Neural progenitor cell (in vitro differentiated cells): ENCODE data around the gene PODXL2. TPM values are rescaled to one million over a fixed set of nuclear protein-coding genes. Genes with fewer than 3 reads are reported as not detected.

ENCODE experiments used
- DNase-seq: peaks from one replicate; pipeline ENCODE4 v3.0.0-alpha.2; 2016; ENCODE audit warnings: low spot score
- H2AFZ ChIP-seq: fragments of 200-600 bp; sonication (generic); replicated peaks from 2 replicates; pipeline ENCODE4 v1.6.1; 2016; ENCODE audit warnings: antibody characterized with exemption
- H3F3A ChIP-seq: fragments of 200-600 bp; sonication (generic); 2 replicates; pipeline ENCODE4 v1.6.1; 2016; ENCODE audit warnings: antibody characterized with exemption, low read depth
- H3K27ac ChIP-seq: fragments of 200-600 bp; sonication (generic); 2 replicates; pipeline ENCODE4 v1.5.1; 2016; ENCODE audit warnings: mild to moderate bottlenecking
- H3K27me3 ChIP-seq: fragments of 200-600 bp; sonication (generic); 2 replicates; pipeline ENCODE4 v1.6.1; 2016; ENCODE audit warnings: mild to moderate bottlenecking, moderate library complexity
- H3K36me3 ChIP-seq: fragments of 200-600 bp; sonication (generic); 2 replicates; pipeline ENCODE4 v1.5.1; 2016
- H3K4me1 ChIP-seq: fragments of 200-600 bp; sonication (generic); 2 replicates; pipeline ENCODE4 v1.6.1; 2016; ENCODE audit warnings: mixed run types
- H3K4me2 ChIP-seq: fragments of 200-600 bp; sonication (generic); 2 replicates; pipeline ENCODE4 v1.6.1; 2016
- H3K4me3 ChIP-seq: fragments of 200-600 bp; sonication (generic); 2 replicates; pipeline ENCODE4 v1.5.1; 2016
- H3K79me2 ChIP-seq: fragments of 200-600 bp; sonication (generic); 2 replicates; pipeline ENCODE4 v1.6.1; 2016; ENCODE audit warnings: low read depth
- H3K9ac ChIP-seq: fragments of 200-600 bp; sonication (generic); 2 replicates; pipeline ENCODE4 v1.6.1; 2016
- H3K9me3 ChIP-seq: fragments of 200-600 bp; sonication (generic); 2 replicates; pipeline ENCODE4 v1.5.1; 2016; ENCODE audit warnings: low read depth
- H4K20me1 ChIP-seq: fragments of 200-600 bp; sonication (generic); 2 replicates; pipeline ENCODE4 v1.6.1; 2016; ENCODE audit warnings: low read depth
- H3K27ac Mint-ChIP-seq: 3 replicates; pipeline ENCODE4 v1.8.0; 2021; ENCODE audit warnings: mixed read lengths
- H3K27me3 Mint-ChIP-seq: 2 replicates; pipeline ENCODE4 v1.8.0; 2022; ENCODE audit warnings: low read depth, mild to moderate bottlenecking, inconsistent platforms, moderate library complexity, mixed read lengths; ENCODE audit not compliant: insufficient read depth
- H3K36me3 Mint-ChIP-seq: 3 replicates; pipeline ENCODE4 v1.8.0; 2021; ENCODE audit warnings: mixed read lengths
- H3K4me1 Mint-ChIP-seq: 3 replicates; pipeline ENCODE4 v1.8.0; 2021; ENCODE audit warnings: mixed read lengths
- H3K4me3 Mint-ChIP-seq: 3 replicates; pipeline ENCODE4 v1.8.0; 2021; ENCODE audit warnings: mild to moderate bottlenecking, moderate library complexity, mixed read lengths
- H3K9me3 Mint-ChIP-seq: 3 replicates; pipeline ENCODE4 v1.8.0; 2020; ENCODE audit warnings: mixed read lengths
- EZH2 ChIP-seq: fragments of 200-600 bp; sonication (generic); IDR thresholded peaks from 2 replicates; pipeline ENCODE4 v1.6.1; 2017; ENCODE audit warnings: antibody characterized with exemption, mild to moderate bottlenecking, moderate library complexity
- EZH2phosphoT487 ChIP-seq: fragments of 200-600 bp; sonication (generic); IDR thresholded peaks from 2 replicates; pipeline ENCODE4 v1.6.1; 2017; ENCODE audit warnings: antibody characterized with exemption
- total RNA-seq: library from RNA; depleted of rRNA; stranded (reverse); fragments of >200 nt; gene quantifications from 2 replicates; pipeline ENCODE4 v1.2.3, GENCODE V29; 2015; ENCODE audit warnings: low replicate concordance
- TF ChIP-seq, protein P1 (sequence below): fragments of 200-600 bp; sonication (generic); IDR thresholded peaks from 2 replicates; pipeline ENCODE4 v1.5.1; 2017; ENCODE audit warnings: antibody characterized with exemption, mild to moderate bottlenecking

Gene PODXL2
- total RNA-seq, 1 donor from 2014 or later = 18.4 TPM

DNA sequence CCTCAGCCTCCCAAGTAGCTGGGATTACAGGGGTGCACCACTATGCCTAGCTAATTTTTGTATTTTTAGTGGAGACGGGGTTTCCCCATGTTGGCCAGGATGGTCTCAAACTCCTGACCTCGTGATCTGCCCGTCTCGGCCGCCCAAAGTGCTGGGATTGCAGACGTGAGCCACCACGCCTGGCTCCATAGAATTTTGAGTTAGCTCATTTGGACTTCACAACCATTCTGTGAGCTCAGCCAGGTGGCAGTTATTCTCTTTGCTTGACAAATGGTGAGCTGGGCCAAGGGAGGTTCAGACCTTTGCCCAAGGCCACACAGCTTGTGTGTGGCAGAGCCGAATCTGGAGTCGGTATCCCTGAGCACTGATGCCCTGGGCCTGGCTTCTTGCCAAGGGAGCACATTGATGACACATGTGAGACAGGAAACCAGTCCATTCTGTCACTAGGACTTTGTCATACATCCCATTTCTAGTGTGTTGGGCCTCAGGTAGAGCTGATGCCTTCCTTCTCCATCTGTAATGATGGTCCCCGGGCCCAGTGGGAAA, 17.6 kb downstream of the PODXL2 start:
- peaks cover 7% of the 10 kb centered on the region for H3K4me1 Mint-ChIP-seq

DNA sequence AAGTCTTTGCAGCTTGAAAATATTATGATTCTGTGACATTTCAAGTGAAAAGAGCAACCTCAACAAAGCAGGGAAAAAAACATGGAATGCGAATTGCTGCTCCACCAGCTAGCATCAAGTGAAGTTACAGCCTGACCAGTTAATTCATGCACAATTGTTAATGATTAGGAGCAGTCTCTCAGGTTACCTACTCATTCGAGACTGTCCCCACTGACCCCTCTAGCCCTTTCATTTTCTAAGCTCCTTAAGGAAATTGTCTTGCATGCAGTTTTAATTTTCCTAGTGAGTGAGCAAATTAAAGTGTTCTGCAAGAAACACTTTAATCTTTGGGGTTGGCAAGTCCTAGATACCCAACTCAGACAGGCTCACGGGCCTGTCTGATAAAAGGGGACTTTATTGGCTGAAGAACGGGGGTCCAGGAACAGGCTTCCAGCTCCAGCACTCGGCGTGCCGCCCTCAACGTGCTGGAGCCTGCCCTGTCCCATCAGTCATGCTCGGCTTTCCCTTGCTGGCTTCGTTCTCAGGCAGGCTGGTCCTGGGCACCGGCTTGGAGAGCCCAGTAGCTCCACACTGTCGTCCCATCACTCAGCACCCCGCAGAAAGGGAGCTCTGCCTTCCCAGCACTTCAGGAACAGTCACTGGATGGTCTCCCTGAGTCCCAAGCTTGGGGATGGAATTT, 18.3 kb downstream of the PODXL2 start:
- H3K9ac ChIP-seq = no peak overlapping the region
- H3K79me2 ChIP-seq = no peaks in the 10 kb centered on the region
- H3K4me1 Mint-ChIP-seq = peaks cover 7% of the 10 kb centered on the region
- H3K4me3 Mint-ChIP-seq = no peak overlapping the region
- H3K36me3 Mint-ChIP-seq = peaks cover 6% of the 10 kb centered on the region
- no peak overlapping the region for H2AFZ ChIP-seq
- H3K9me3 Mint-ChIP-seq = no peaks in the 10 kb centered on the region
- peak overlapping the region; percentile 60 for H3K27ac Mint-ChIP-seq
- H3K27me3 ChIP-seq = no peaks in the 10 kb centered on the region
- H4K20me1 ChIP-seq = no peaks in the 10 kb centered on the region
- no peak for TF ChIP-seq EZH2
- TF ChIP-seq EZH2phosphoT487 = no peak
- TF ChIP-seq, protein P1, sequence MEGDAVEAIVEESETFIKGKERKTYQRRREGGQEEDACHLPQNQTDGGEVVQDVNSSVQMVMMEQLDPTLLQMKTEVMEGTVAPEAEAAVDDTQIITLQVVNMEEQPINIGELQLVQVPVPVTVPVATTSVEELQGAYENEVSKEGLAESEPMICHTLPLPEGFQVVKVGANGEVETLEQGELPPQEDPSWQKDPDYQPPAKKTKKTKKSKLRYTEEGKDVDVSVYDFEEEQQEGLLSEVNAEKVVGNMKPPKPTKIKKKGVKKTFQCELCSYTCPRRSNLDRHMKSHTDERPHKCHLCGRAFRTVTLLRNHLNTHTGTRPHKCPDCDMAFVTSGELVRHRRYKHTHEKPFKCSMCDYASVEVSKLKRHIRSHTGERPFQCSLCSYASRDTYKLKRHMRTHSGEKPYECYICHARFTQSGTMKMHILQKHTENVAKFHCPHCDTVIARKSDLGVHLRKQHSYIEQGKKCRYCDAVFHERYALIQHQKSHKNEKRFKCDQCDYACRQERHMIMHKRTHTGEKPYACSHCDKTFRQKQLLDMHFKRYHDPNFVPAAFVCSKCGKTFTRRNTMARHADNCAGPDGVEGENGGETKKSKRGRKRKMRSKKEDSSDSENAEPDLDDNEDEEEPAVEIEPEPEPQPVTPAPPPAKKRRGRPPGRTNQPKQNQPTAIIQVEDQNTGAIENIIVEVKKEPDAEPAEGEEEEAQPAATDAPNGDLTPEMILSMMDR = no peak
- no peak overlapping the region for H3K4me2 ChIP-seq
- peaks cover 8% of the 10 kb centered on the region for H3F3A ChIP-seq
- DNase-seq = peak; percentile 25
- H3K27me3 Mint-ChIP-seq = peaks cover 2% of the 10 kb centered on the region
- no peaks in the 10 kb centered on the region for H3K36me3 ChIP-seq
- no peak overlapping the region for H3K4me3 ChIP-seq
- H3K4me1 ChIP-seq = peaks cover 15% of the 10 kb centered on the region
- no peaks in the 10 kb centered on the region for H3K9me3 ChIP-seq
- peak overlapping the region; percentile 35 for H3K27ac ChIP-seq

More for the DNA sequence above, 17.6 kb downstream of the PODXL2 start:
- H3K36me3 ChIP-seq = no peaks in the 10 kb centered on the region
- H3K4me3 Mint-ChIP-seq = no peak overlapping the region
- DNase-seq = no peak
- H3K27ac Mint-ChIP-seq = peak overlapping the region; percentile 60
- no peaks in the 10 kb centered on the region for H3K9me3 Mint-ChIP-seq
- H2AFZ ChIP-seq = no peak overlapping the region
- H3K4me2 ChIP-seq = no peak overlapping the region
- no peak overlapping the region for H3K4me3 ChIP-seq
- peaks cover 8% of the 10 kb centered on the region for H3F3A ChIP-seq
- no peaks in the 10 kb centered on the region for H3K9me3 ChIP-seq
- no peaks in the 10 kb centered on the region for H3K79me2 ChIP-seq
- no peaks in the 10 kb centered on the region for H4K20me1 ChIP-seq
- H3K27ac ChIP-seq = no peak overlapping the region
- H3K4me1 ChIP-seq = peaks cover 15% of the 10 kb centered on the region
- no peaks in the 10 kb centered on the region for H3K27me3 ChIP-seq
- H3K9ac ChIP-seq = no peak overlapping the region
- H3K36me3 Mint-ChIP-seq = peaks cover 7% of the 10 kb centered on the region
- TF ChIP-seq EZH2 (no peak), EZH2phosphoT487 (no peak)
- TF ChIP-seq, protein P1 = no peak
- H3K27me3 Mint-ChIP-seq = peaks cover 2% of the 10 kb centered on the region

DNA sequence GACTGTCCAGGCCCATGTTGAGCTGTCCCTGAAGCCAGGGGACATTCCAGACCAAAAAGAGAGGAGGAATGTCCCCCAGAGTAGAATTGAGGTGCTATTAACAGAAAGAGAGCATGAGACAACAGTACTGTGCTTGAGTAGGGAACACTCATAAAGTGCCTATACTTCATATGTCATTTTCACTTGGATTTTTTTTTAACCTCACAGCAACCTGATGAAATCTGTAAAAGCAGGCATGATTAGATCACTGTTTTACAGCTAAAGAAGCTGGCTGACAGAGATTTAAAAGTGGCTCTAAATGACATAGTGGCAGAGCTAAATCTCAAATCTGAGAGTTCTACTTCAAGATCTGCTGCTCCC, 18.8 kb downstream of the PODXL2 start:
- peaks cover 15% of the 10 kb centered on the region for H3K4me1 ChIP-seq
- H3K4me2 ChIP-seq = no peak overlapping the region
- Mint-ChIP-seq H3K36me3 (peaks cover 5% of the 10 kb centered on the region), H3K4me3 (no peak overlapping the region), H3K27me3 (peaks cover 2% of the 10 kb centered on the region), H3K27ac (no peak overlapping the region), H3K9me3 (no peaks in the 10 kb centered on the region), H3K4me1 (peaks cover 7% of the 10 kb centered on the region)
- H3K27ac ChIP-seq = peak overlapping the region; percentile 35
- peaks cover 8% of the 10 kb centered on the region for H3F3A ChIP-seq
- no peaks in the 10 kb centered on the region for H3K27me3 ChIP-seq
- no peak for DNase-seq
- no peak overlapping the region for H3K4me3 ChIP-seq
- no peak overlapping the region for H3K9ac ChIP-seq
- H4K20me1 ChIP-seq = no peaks in the 10 kb centered on the region
- H2AFZ ChIP-seq = no peak overlapping the region
- no peaks in the 10 kb centered on the region for H3K36me3 ChIP-seq
- H3K79me2 ChIP-seq = no peaks in the 10 kb centered on the region
- TF ChIP-seq EZH2 = no peak
- TF ChIP-seq, protein P1 = no peak
- no peak for TF ChIP-seq EZH2phosphoT487
- no peaks in the 10 kb centered on the region for H3K9me3 ChIP-seq
